ENCODE results near the gene QRFP.

The QRFP gene

DNA sequence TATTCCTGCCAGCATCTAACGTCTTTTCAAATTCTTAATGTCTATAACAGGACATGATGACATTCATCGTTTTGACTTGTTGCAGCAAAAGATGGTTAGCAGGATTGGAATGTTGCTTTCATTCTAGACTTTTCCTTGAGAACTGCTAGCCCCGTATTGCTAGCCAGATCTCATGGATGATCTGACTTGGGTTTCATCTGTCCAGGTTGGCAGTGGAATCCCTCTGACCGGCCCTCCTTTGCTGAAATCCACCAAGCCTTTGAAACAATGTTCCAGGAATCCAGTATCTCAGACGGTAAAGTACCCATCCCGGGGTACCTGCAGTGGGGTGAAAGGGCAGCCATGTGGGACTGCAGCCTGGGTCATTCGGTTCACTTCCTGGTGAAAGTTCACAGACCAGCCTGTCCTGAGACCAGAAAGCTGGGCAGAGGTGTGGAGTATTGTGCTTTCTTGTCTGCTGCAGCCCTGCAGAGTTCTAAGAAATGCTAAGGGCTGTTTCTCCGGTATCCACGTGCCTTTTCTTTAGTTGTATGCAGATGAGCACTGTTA is 16.7 kb downstream of the QRFP start:
- Histone ChIP-seq H3K4me2 (ENCODE audit: insufficient read depth, low read length, poor library complexity, severe bottlenecking) (no peak overlapping the region), H3K9ac (ENCODE audit: low read depth, low read length, poor library complexity) (no peak overlapping the region), H3K4ac (ENCODE audit: low read length) (no peak overlapping the region), H4K91ac (ENCODE audit: low read depth, low read length, poor library complexity) (no peak overlapping the region), H3K27ac (replicated peaks; ENCODE audit: low read length) (no peak overlapping the region), H2BK120ac (ENCODE audit: low read depth, low read length) (no peak overlapping the region), H3K27me3 (ENCODE audit: control insufficient read depth in 3 of 3, insufficient read depth in 3 of 3, low read depth in 1 of 3, low read length in 3 of 3) (no peaks in the 10 kb centered on the region), H3K18ac (ENCODE audit: low read length) (no peak overlapping the region), H3K9me3 (replicated peaks in 1 of 2; ENCODE audit: control insufficient read depth in 2 of 2, insufficient read depth in 1 of 2, low read depth in 1 of 2, low read length in 2 of 2) (no peaks in the 10 kb centered on the region), H4K8ac (ENCODE audit: low read depth, low read length) (no peak overlapping the region), H2BK5ac (ENCODE audit: low read length) (no peak overlapping the region), H3K23ac (ENCODE audit: low read depth, low read length, poor library complexity) (peak overlapping the region; percentile 86), H3K14ac (ENCODE audit: low read length) (no peak overlapping the region), H3K79me1 (ENCODE audit: low read depth, low read length) (peaks cover 5% of the 10 kb centered on the region), H2BK15ac (ENCODE audit: low read length) (no peak overlapping the region), H2AK5ac (ENCODE audit: low read depth, low read length) (no peak overlapping the region), H2AFZ (ENCODE audit: low read length) (no peak overlapping the region), H2BK12ac (ENCODE audit: low read length) (no peak overlapping the region), H3K36me3 (replicated peaks in 1 of 2; ENCODE audit: control insufficient read depth in 2 of 2, insufficient read depth in 2 of 2, low read length in 2 of 2) (peaks cover 55 to 92% of the 10 kb centered on the region in 2 donors), H3K4me1 (ENCODE audit: control insufficient read depth in 2 of 2, insufficient read depth in 1 of 2, low read depth in 1 of 2, low read length in 2 of 2) (peaks cover 0 to 4% of the 10 kb centered on the region in 2 donors), H3K4me3 (ENCODE audit: low read length in 2 of 2) (no peak overlapping the region)
- no peak for DNase-seq (ENCODE audit: low spot score)
- WGBS, 2 donors (ENCODE audit: extremely low coverage in 2 of 2, insufficient read length in 2 of 2, insufficient replicate concordance in 1 of 2): no CpG with 5 or more reads among the region's 9 CpGs

DNA sequence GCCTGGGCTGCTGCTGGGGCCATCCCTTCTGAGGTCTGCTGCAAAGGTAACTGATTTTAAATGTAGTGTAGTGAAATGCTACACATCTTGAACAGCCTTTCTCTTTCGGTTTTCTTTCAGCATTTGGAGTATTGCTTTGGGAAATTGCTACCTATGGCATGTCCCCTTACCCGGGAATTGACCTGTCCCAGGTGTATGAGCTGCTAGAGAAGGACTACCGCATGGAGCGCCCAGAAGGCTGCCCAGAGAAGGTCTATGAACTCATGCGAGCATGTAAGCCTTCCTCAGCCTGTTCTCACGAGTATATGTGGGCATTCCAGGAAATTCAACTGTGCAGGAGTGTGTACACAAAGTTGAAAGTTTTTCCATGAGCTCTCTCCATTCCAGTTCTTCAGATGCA is 18.3 kb downstream of the QRFP start:
- Histone ChIP-seq H3K9ac (ENCODE audit: low read depth, low read length, poor library complexity) (no peak overlapping the region), H3K4me1 (ENCODE audit: control insufficient read depth in 2 of 2, insufficient read depth in 1 of 2, low read depth in 1 of 2, low read length in 2 of 2) (peaks cover 0 to 2% of the 10 kb centered on the region in 2 donors), H3K18ac (ENCODE audit: low read length) (no peak overlapping the region), H4K91ac (ENCODE audit: low read depth, low read length, poor library complexity) (no peak overlapping the region), H3K4ac (ENCODE audit: low read length) (no peak overlapping the region), H2BK5ac (ENCODE audit: low read length) (no peak overlapping the region), H3K14ac (ENCODE audit: low read length) (no peak overlapping the region), H3K23ac (ENCODE audit: low read depth, low read length, poor library complexity) (no peak overlapping the region), H3K9me3 (replicated peaks in 1 of 2; ENCODE audit: control insufficient read depth in 2 of 2, insufficient read depth in 1 of 2, low read depth in 1 of 2, low read length in 2 of 2) (no peaks in the 10 kb centered on the region), H3K4me2 (ENCODE audit: insufficient read depth, low read length, poor library complexity, severe bottlenecking) (no peak overlapping the region), H4K8ac (ENCODE audit: low read depth, low read length) (no peak overlapping the region), H2BK120ac (ENCODE audit: low read depth, low read length) (no peak overlapping the region), H3K27ac (replicated peaks; ENCODE audit: low read length) (no peak overlapping the region), H3K79me1 (ENCODE audit: low read depth, low read length) (peaks cover 2% of the 10 kb centered on the region), H2BK12ac (ENCODE audit: low read length) (no peak overlapping the region), H2AFZ (ENCODE audit: low read length) (no peak overlapping the region), H3K27me3 (ENCODE audit: control insufficient read depth in 3 of 3, insufficient read depth in 3 of 3, low read depth in 1 of 3, low read length in 3 of 3) (no peaks in the 10 kb centered on the region), H2AK5ac (ENCODE audit: low read depth, low read length) (no peak overlapping the region), H2BK15ac (ENCODE audit: low read length) (no peak overlapping the region), H3K36me3 (replicated peaks in 1 of 2; ENCODE audit: control insufficient read depth in 2 of 2, insufficient read depth in 2 of 2, low read length in 2 of 2) (peaks cover 58 to 92% of the 10 kb centered on the region in 2 donors), H3K4me3 (ENCODE audit: low read length in 2 of 2) (no peak overlapping the region)
- no CpG with 5 or more reads among the region's 6 CpGs for WGBS, 2 donors (ENCODE audit: extremely low coverage in 2 of 2, insufficient read length in 2 of 2, insufficient replicate concordance in 1 of 2)
- DNase-seq (ENCODE audit: low spot score): no peak

DNA sequence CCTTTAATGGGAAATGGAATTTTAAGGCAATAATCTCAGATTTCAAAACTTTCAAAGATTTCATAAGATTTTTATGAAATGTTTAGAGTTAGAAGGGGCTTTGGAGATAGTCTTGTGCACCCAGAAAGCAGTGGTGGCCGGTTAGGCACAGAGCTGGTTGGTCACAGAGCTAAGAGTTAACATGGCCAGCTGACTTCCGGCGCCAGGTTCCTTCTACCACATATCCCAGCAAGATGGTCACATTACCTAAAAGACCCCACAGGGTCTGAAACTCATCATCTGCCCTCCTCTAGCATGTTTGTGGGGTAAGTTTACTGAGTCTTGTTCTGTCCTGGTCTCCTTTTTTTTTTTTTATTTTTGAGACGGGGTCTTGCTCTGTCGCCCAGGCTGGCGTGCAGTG is 19.3 kb downstream of the QRFP start:
- H2BK15ac ChIP-seq (ENCODE audit: low read length): no peak overlapping the region
- H3K27me3 ChIP-seq (ENCODE audit: control insufficient read depth in 3 of 3, insufficient read depth in 3 of 3, low read depth in 1 of 3, low read length in 3 of 3): no peaks in the 10 kb centered on the region
- no peaks in the 10 kb centered on the region for H3K4me1 ChIP-seq (ENCODE audit: control insufficient read depth in 2 of 2, insufficient read depth in 1 of 2, low read depth in 1 of 2, low read length in 2 of 2)
- no peak overlapping the region for H2BK5ac ChIP-seq (ENCODE audit: low read length)
- no peak overlapping the region for H2AK5ac ChIP-seq (ENCODE audit: low read depth, low read length)
- H2AFZ ChIP-seq (ENCODE audit: low read length): no peak overlapping the region
- H3K9ac ChIP-seq (ENCODE audit: low read depth, low read length, poor library complexity): no peak overlapping the region
- no peak overlapping the region for H3K4me2 ChIP-seq (ENCODE audit: insufficient read depth, low read length, poor library complexity, severe bottlenecking)
- no peak for DNase-seq (ENCODE audit: low spot score)
- no peak overlapping the region for H4K8ac ChIP-seq (ENCODE audit: low read depth, low read length)
- no peak overlapping the region for H2BK120ac ChIP-seq (ENCODE audit: low read depth, low read length)
- no peak overlapping the region for H3K27ac ChIP-seq (replicated peaks; ENCODE audit: low read length)
- H3K23ac ChIP-seq (ENCODE audit: low read depth, low read length, poor library complexity): no peak overlapping the region
- H4K91ac ChIP-seq (ENCODE audit: low read depth, low read length, poor library complexity): no peak overlapping the region
- H3K14ac ChIP-seq (ENCODE audit: low read length): no peak overlapping the region
- no peak overlapping the region for H3K4ac ChIP-seq (ENCODE audit: low read length)
- no peaks in the 10 kb centered on the region for H3K79me1 ChIP-seq (ENCODE audit: low read depth, low read length)
- H2BK12ac ChIP-seq (ENCODE audit: low read length): no peak overlapping the region
- peaks cover 64 to 94% of the 10 kb centered on the region in 2 donors for H3K36me3 ChIP-seq (replicated peaks in 1 of 2; ENCODE audit: control insufficient read depth in 2 of 2, insufficient read depth in 2 of 2, low read length in 2 of 2)
- no peaks in the 10 kb centered on the region for H3K9me3 ChIP-seq (replicated peaks in 1 of 2; ENCODE audit: control insufficient read depth in 2 of 2, insufficient read depth in 1 of 2, low read depth in 1 of 2, low read length in 2 of 2)
- no peak overlapping the region for H3K18ac ChIP-seq (ENCODE audit: low read length)
- no peak overlapping the region for H3K4me3 ChIP-seq (ENCODE audit: low read length in 2 of 2)
- WGBS, 2 donors (ENCODE audit: extremely low coverage in 2 of 2, insufficient read length in 2 of 2, insufficient replicate concordance in 1 of 2): no CpG with 5 or more reads among the region's 6 CpGs

DNA sequence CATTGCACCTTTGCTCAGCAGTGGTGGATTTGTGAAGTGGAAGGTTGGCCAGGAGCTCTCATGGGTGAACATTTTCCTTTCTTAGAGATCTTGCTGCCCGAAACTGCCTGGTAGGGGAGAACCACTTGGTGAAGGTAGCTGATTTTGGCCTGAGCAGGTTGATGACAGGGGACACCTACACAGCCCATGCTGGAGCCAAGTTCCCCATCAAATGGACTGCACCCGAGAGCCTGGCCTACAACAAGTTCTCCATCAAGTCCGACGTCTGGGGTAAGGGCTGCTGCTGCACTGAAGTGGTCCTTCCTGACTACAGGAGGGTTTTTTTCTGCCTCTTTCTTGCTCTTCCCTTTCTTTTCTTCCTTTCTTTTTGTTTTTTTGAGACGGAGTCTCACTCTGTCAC is 21.8 kb downstream of the QRFP start:
- H3K36me3 ChIP-seq (replicated peaks in 1 of 2; ENCODE audit: control insufficient read depth in 2 of 2, insufficient read depth in 2 of 2, low read length in 2 of 2): peaks cover 56 to 94% of the 10 kb centered on the region in 2 donors

More for the DNA sequence above, 21.8 kb downstream of the QRFP start:
- Histone ChIP-seq H2BK15ac (ENCODE audit: low read length) (no peak overlapping the region), H4K8ac (ENCODE audit: low read depth, low read length) (no peak overlapping the region), H3K27me3 (ENCODE audit: control insufficient read depth in 3 of 3, insufficient read depth in 3 of 3, low read depth in 1 of 3, low read length in 3 of 3) (no peaks in the 10 kb centered on the region), H3K18ac (ENCODE audit: low read length) (no peak overlapping the region), H4K91ac (ENCODE audit: low read depth, low read length, poor library complexity) (no peak overlapping the region), H2AFZ (ENCODE audit: low read length) (no peak overlapping the region), H3K9me3 (replicated peaks in 1 of 2; ENCODE audit: control insufficient read depth in 2 of 2, insufficient read depth in 1 of 2, low read depth in 1 of 2, low read length in 2 of 2) (no peaks in the 10 kb centered on the region), H3K79me1 (ENCODE audit: low read depth, low read length) (no peaks in the 10 kb centered on the region), H3K14ac (ENCODE audit: low read length) (no peak overlapping the region), H3K4ac (ENCODE audit: low read length) (no peak overlapping the region), H3K27ac (replicated peaks; ENCODE audit: low read length) (no peak overlapping the region), H2AK5ac (ENCODE audit: low read depth, low read length) (no peak overlapping the region), H3K4me3 (ENCODE audit: low read length in 2 of 2) (no peak overlapping the region), H2BK12ac (ENCODE audit: low read length) (no peak overlapping the region), H3K9ac (ENCODE audit: low read depth, low read length, poor library complexity) (no peak overlapping the region), H3K4me2 (ENCODE audit: insufficient read depth, low read length, poor library complexity, severe bottlenecking) (no peak overlapping the region), H2BK120ac (ENCODE audit: low read depth, low read length) (no peak overlapping the region), H2BK5ac (ENCODE audit: low read length) (no peak overlapping the region), H3K23ac (ENCODE audit: low read depth, low read length, poor library complexity) (no peak overlapping the region), H3K4me1 (ENCODE audit: control insufficient read depth in 2 of 2, insufficient read depth in 1 of 2, low read depth in 1 of 2, low read length in 2 of 2) (peaks cover 0 to 1% of the 10 kb centered on the region in 2 donors)
- WGBS, 2 donors (ENCODE audit: extremely low coverage in 2 of 2, insufficient read length in 2 of 2, insufficient replicate concordance in 1 of 2): no CpG with 5 or more reads among the region's 5 CpGs
- no peak for DNase-seq (ENCODE audit: low spot score)
